Suprapubic skin (tissue), 4 donors: ENCODE data around the gene KIF22. TPM values are rescaled to one million over a fixed set of nuclear protein-coding genes. Genes with fewer than 3 reads are reported as not detected.

Source experiments
- DNase-seq, 2 donors: peaks; one replicate each; pipeline ENCODE4 v3.0.0-alpha.2; 2019; ENCODE audit warnings: low spot score in 2 of 2
- H3K27ac ChIP-seq: fragments of 200-600 bp; sonication (generic); one replicate; pipeline ENCODE4 v1.5.1; 2019
- H3K27me3 ChIP-seq: fragments of 200-600 bp; sonication (generic); one replicate; pipeline ENCODE4 v1.5.1; 2019
- H3K36me3 ChIP-seq: fragments of 200-600 bp; sonication (generic); one replicate; pipeline ENCODE4 v1.5.1; 2019
- H3K4me1 ChIP-seq: fragments of 200-600 bp; sonication (generic); one replicate; pipeline ENCODE4 v1.5.1; 2019
- H3K4me3 ChIP-seq: fragments of 200-600 bp; sonication (generic); one replicate; pipeline ENCODE4 v1.5.1; 2019; ENCODE audit warnings: mild to moderate bottlenecking
- H3K9me3 ChIP-seq: fragments of 200-600 bp; sonication (generic); one replicate; pipeline ENCODE4 v1.5.1; 2019
- EP300 ChIP-seq: sonication (generic); formaldehyde crosslinking; IDR thresholded peaks from one replicate; pipeline ENCODE4 v1.6.1; 2017; ENCODE audit warnings: antibody characterized with exemption
- POLR2A ChIP-seq, 2 donors: fragments of 450-650 bp; IDR thresholded peaks; one replicate each; pipeline ENCODE4 v1.6.1; 2017; ENCODE audit warnings: antibody characterized with exemption in 2 of 2, mild to moderate bottlenecking in 2 of 2, moderate library complexity in 2 of 2
- POLR2AphosphoS5 ChIP-seq, 3 donors: sonication (generic); formaldehyde crosslinking; IDR thresholded peaks; one replicate each; pipeline ENCODE4 v1.6.1; 2017; ENCODE audit warnings: antibody characterized with exemption in 3 of 3
- WGBS: methylation state at CpG from one replicate; pipeline ENCODE4 v1.1.5; 2018; 5-methylcytosine and 5-hydroxymethylcytosine counted together
- total RNA-seq, 4 donors: library from RNA; depleted of rRNA; stranded (reverse); fragments of >200 nt; gene quantifications; one replicate each; pipeline ENCODE4 v1.1.0, GENCODE V29; 2016
- TF ChIP-seq, protein P1 (sequence below), 2 donors: fragments of 200-600 bp in 1 of 2; fragments of 450-650 bp in 1 of 2; sonication (generic) in 1 of 2; IDR thresholded peaks; one replicate each; pipeline ENCODE4 v1.5.1; 2016 to 2019; ENCODE audit warnings: antibody characterized with exemption in 2 of 2, mild to moderate bottlenecking in 1 of 2, moderate library complexity in 1 of 2

The KIF22 gene
- total RNA-seq, 4 donors from 2014 or later = 42.8 to 65.7 (median 55.1) TPM

DNA sequence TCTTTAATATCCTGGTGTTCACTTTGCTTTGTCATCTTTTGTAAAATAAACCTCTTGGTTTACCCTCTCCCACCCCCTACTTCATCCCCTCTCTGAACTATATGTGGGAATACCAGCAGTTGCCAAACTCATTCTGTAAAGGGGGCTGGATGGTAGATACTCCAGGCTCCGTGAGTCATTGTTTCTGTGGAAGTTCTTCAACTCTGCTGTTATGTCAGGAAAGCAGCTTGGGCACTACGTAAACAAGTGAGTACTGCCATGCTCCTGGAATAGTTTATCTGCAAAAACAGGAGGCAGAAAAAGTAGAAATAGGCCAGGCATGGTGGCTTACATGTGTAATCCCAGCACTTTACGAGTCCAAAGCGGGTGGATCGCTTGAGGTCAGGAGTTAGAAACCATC is 47.3 kb downstream of the KIF22 start:
- H3K9me3 ChIP-seq = no peaks in the 10 kb centered on the region
- no peak overlapping the region for H3K4me3 ChIP-seq
- 95% methylated on average over 5 of the region's 5 CpGs for WGBS
- no peaks in the 10 kb centered on the region for H3K27me3 ChIP-seq
- DNase-seq = no peak
- no peak overlapping the region for H3K27ac ChIP-seq
- H3K36me3 ChIP-seq = peaks cover 90% of the 10 kb centered on the region
- TF ChIP-seq EP300 (no peak), POLR2AphosphoS5 (IDR thresholded peaks at IDR 0.05) (no peak), POLR2A (IDR thresholded peaks at IDR 0.05) (no peak)
- TF ChIP-seq, protein P1, sequence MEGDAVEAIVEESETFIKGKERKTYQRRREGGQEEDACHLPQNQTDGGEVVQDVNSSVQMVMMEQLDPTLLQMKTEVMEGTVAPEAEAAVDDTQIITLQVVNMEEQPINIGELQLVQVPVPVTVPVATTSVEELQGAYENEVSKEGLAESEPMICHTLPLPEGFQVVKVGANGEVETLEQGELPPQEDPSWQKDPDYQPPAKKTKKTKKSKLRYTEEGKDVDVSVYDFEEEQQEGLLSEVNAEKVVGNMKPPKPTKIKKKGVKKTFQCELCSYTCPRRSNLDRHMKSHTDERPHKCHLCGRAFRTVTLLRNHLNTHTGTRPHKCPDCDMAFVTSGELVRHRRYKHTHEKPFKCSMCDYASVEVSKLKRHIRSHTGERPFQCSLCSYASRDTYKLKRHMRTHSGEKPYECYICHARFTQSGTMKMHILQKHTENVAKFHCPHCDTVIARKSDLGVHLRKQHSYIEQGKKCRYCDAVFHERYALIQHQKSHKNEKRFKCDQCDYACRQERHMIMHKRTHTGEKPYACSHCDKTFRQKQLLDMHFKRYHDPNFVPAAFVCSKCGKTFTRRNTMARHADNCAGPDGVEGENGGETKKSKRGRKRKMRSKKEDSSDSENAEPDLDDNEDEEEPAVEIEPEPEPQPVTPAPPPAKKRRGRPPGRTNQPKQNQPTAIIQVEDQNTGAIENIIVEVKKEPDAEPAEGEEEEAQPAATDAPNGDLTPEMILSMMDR (IDR thresholded peaks at IDR 0.05) = no peak
- no peaks in the 10 kb centered on the region for H3K4me1 ChIP-seq

DNA sequence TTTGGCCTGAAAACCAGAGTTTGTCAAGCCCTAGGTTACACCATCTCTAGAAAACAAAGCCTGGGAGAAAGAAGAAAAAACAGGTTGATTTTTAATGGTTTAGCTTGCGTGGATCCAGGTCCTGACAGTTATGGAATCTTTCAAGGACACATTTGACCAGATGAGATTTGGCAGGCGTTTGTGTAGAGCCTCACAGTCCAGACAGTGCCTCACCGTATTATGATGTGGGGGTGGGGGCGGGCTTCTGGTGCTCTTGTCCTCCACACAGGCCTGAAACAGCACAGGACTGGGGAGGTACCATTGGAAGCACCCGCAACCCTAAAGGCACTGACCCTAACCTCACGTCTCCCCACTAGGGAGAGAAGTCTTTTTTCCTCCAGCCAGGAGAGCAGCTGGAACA is 49.3 kb downstream of the KIF22 start:
- TF ChIP-seq POLR2AphosphoS5 (IDR thresholded peaks at IDR 0.05) (no peak), EP300 (no peak), POLR2A (IDR thresholded peaks at IDR 0.05) (no peak)
- TF ChIP-seq, protein P1 (IDR thresholded peaks at IDR 0.05) = no peak
- H3K36me3 ChIP-seq = peaks cover 85% of the 10 kb centered on the region
- WGBS = 90% methylated on average over 6 of the region's 6 CpGs

DNA sequence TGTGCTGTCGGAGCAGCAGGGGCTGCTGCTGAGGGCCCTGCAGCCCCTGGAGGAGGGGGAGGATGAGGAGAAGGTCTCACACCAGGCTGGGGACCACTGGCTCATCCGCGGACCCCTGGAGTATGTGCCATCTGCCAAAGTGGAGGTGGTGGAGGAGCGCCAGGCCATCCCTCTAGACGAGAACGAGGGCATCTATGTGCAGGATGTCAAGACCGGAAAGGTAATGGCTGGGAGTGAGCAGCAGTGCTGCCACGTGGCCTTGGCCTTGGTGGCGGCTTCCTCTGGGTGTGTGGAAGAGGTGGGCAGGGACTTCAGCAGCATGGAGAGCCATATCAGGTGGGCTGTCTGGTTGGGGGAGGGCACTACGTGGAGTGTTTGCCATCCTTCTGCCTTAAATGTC is 49.7 kb downstream of the KIF22 start:
- 92% methylated on average over 9 of the region's 10 CpGs for WGBS
- no peaks in the 10 kb centered on the region for H3K9me3 ChIP-seq
- no peaks in the 10 kb centered on the region for H3K4me1 ChIP-seq
- no peak overlapping the region for H3K27ac ChIP-seq
- TF ChIP-seq EP300 (no peak), POLR2AphosphoS5 (IDR thresholded peaks at IDR 0.05) (no peak), POLR2A (IDR thresholded peaks at IDR 0.05) (no peak)
- TF ChIP-seq, protein P1 (IDR thresholded peaks at IDR 0.05) = no peak
- H3K4me3 ChIP-seq = no peak overlapping the region
- no peak for DNase-seq
- H3K36me3 ChIP-seq = peaks cover 86% of the 10 kb centered on the region
- no peaks in the 10 kb centered on the region for H3K27me3 ChIP-seq

More for the DNA sequence above, 49.3 kb downstream of the KIF22 start:
- H3K9me3 ChIP-seq = no peaks in the 10 kb centered on the region
- no peak overlapping the region for H3K4me3 ChIP-seq
- H3K27me3 ChIP-seq = no peaks in the 10 kb centered on the region
- DNase-seq = no peak
- H3K4me1 ChIP-seq = no peaks in the 10 kb centered on the region
- no peak overlapping the region for H3K27ac ChIP-seq

DNA sequence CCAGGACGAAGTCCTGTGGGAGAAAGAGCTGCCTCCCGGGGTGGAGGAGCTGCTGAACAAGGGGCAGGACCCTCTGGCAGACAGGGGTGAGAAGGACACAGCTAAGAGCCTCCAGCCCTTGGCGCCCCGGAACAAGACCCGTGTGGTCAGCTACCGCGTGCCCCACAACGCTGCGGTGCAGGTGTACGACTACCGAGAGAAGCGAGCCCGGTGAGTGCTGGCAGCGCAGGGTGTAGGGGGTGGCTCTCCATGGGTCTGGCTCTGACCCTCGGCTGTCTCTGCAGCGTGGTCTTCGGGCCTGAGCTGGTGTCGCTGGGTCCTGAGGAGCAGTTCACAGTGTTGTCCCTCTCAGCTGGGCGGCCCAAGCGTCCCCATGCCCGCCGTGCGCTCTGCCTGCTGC is 51.1 kb downstream of the KIF22 start:
- Histone ChIP-seq H3K4me3 (no peak overlapping the region), H3K27me3 (no peaks in the 10 kb centered on the region), H3K9me3 (no peaks in the 10 kb centered on the region), H3K36me3 (peaks cover 90% of the 10 kb centered on the region), H3K27ac (no peak overlapping the region), H3K4me1 (no peaks in the 10 kb centered on the region)
- 93% methylated on average over 20 of the region's 23 CpGs for WGBS
- DNase-seq = no peak
- TF ChIP-seq POLR2A (IDR thresholded peaks at IDR 0.05) (no peak), EP300 (no peak), POLR2AphosphoS5 (IDR thresholded peaks at IDR 0.05) (no peak)
- TF ChIP-seq, protein P1 (IDR thresholded peaks at IDR 0.05) = no peak

DNA sequence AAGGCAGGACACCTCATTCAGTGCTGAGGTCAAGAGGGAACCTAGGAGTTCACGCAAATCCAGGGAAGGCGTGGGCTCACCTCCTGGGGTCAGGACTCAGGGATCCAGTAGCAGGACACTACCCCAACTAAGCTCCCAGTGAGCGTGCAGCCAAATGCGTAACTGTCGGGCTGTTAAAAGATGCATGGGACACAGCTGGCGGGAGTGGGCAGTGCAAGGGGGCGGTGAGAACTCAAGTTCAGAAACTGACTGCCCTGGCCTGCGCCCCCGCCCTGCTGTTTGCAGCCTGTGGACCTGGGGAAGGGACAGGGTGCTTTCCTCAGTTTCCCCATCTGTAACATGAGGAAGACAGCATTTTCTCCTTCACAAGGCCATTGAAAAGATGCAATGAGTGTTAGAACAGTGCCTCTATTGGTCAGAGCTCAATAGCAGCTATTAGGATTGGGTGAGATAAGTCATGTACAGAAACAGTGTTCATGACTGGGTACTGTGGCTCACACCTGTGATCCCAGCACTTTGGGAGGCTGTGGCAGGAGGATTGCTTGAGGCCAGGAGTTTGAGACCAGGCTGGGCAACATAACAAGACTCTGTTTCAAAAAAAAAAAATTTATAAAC is 52.3 kb downstream of the KIF22 start:
- no peaks in the 10 kb centered on the region for H3K9me3 ChIP-seq
- H3K36me3 ChIP-seq = peaks cover 90% of the 10 kb centered on the region
- 94% methylated on average over 9 of the region's 9 CpGs for WGBS
- no peak for DNase-seq
- TF ChIP-seq POLR2A (IDR thresholded peaks at IDR 0.05) = no peak
- no peak for TF ChIP-seq POLR2AphosphoS5 (IDR thresholded peaks at IDR 0.05)
- H3K27ac ChIP-seq = no peak overlapping the region
- no peak overlapping the region for H3K4me3 ChIP-seq
- no peaks in the 10 kb centered on the region for H3K27me3 ChIP-seq
- H3K4me1 ChIP-seq = no peaks in the 10 kb centered on the region

DNA sequence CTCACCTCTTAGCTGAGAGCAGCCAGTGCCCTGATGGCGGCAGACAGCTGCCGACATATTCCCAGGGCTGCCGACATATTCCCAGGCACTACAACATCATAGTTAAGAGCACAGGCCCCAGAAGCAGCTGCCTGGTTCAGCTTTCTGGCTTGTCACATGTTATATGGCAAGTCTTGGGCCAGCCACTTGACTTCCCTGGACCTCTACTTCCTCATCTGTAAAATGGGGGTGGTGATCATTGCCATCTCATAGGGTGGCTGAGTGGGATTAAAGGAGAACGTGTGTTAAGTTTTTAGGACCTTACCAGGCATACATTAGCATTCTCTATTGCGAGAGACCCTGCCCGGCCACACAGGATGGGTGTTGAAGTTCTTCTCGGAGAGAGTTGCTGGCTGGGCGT is 53.4 kb downstream of the KIF22 start:
- TF ChIP-seq POLR2A (IDR thresholded peaks at IDR 0.05) = no peak
- TF ChIP-seq, protein P1 (IDR thresholded peaks at IDR 0.05) = no peak
- TF ChIP-seq POLR2AphosphoS5 (IDR thresholded peaks at IDR 0.05) = no peak
- TF ChIP-seq EP300 = no peak
- Histone ChIP-seq H3K4me3 (no peak overlapping the region), H3K9me3 (no peaks in the 10 kb centered on the region), H3K27ac (no peak overlapping the region), H3K27me3 (no peaks in the 10 kb centered on the region), H3K4me1 (no peaks in the 10 kb centered on the region), H3K36me3 (peaks cover 85% of the 10 kb centered on the region)
- WGBS = 91% methylated on average over 5 of the region's 8 CpGs
- no peak for DNase-seq
